HepG2 (cell line): ENCODE results near the gene PXMP4. TPM values are rescaled to one million over a fixed set of nuclear protein-coding genes. Genes with fewer than 3 reads are reported as not detected.
A peak's percentile ranks its signal among the peaks of the same experiment; 100 is the strongest.

Source experiments
- ATAC-seq: fragments of 200-7000 bp; cut with Tn5 transposase; 3 replicates; pipeline ENCODE4 v1.9.1; 2020; ENCODE audit warnings: mild to moderate bottlenecking, moderate library complexity
- BruUV-seq: library from RNA; stranded (reverse); fragments of 400-500 nt; replicated peaks from 2 replicates; lab custom pipeline; 2021; lab: Mats Ljungman, UMichigan
- CTCF ChIA-PET: fragments of 300-600 bp; formaldehyde crosslinking; extraction: SDS; loops from one replicate; lab custom pipeline; 2021; ENCODE audit warnings: low total read pairs, inconsistent platforms, low intra/inter-chr PET ratio; lab: Yijun Ruan, JAX
- POLR2A ChIA-PET: fragments of 350-600 bp; sonication (Branson Sonifier 250); formaldehyde crosslinking; loops from one replicate; lab custom pipeline; 2020; ENCODE audit warnings: antibody characterized with exemption, inconsistent platforms; lab: Yijun Ruan, JAX
- DNase-seq: peaks from one replicate; pipeline ENCODE4 v3.0.0-alpha.2; 2015; ENCODE audit warnings: low spot score
- FAIRE-seq: peaks from 3 replicates; lab custom pipeline; 2011; peaks lifted over from hg19 to GRCh38; lab: Jason Lieb, UNC
- H2AFZ ChIP-seq: one replicate; pipeline ENCODE4 v1.6.1; 2011; ENCODE audit warnings: low read length, inconsistent platforms
- H3K27ac ChIP-seq: fragments of 300-600 bp; 3 replicates; pipeline ENCODE4 v1.8.0; 2011; ENCODE audit warnings: mixed run types, mild to moderate bottlenecking, mixed read lengths, low read length, inconsistent platforms; ENCODE audit not compliant: insufficient read depth; ENCODE audit errors: extremely low read length
- H3K27me3 ChIP-seq, 2 experiments: fragments of 200-600 bp in 1 of 2; 2 replicates in 1 of 2; 3 replicates in 1 of 2; pipeline versions ENCODE4 v1.6.0 to v1.8.0; 2011; ENCODE audit warnings: low read length in 2 of 2, mild to moderate bottlenecking in 2 of 2, moderate library complexity in 2 of 2, inconsistent platforms in 1 of 2; ENCODE audit not compliant: insufficient read depth in 2 of 2, control insufficient read depth in 1 of 2
- H3K36me3 ChIP-seq, 2 experiments: fragments of 200-600 bp in 1 of 2; replicated peaks in 1 of 2; 2 replicates in 1 of 2; 3 replicates in 1 of 2; pipeline versions ENCODE4 v1.5.1 to v1.8.0; 2011; ENCODE audit warnings: low read length in 2 of 2, inconsistent platforms in 1 of 2; ENCODE audit not compliant: insufficient read depth in 2 of 2, control insufficient read depth in 1 of 2
- H3K4me1 ChIP-seq: 2 replicates; pipeline ENCODE4 v1.5.1; 2012; ENCODE audit warnings: low read length, inconsistent platforms; ENCODE audit not compliant: insufficient read depth
- H3K4me2 ChIP-seq: 2 replicates; pipeline ENCODE4 v1.6.0; 2011; ENCODE audit warnings: low read depth, low read length, inconsistent platforms
- H3K4me3 ChIP-seq, 3 experiments: fragments of 200-600 bp in 1 of 3; sonication (generic), shearing (Covaris generic) in 1 of 3; replicated peaks in 1 of 3; 2 replicates each; pipeline ENCODE4 v1.5.1; 2011 to 2016; ENCODE audit warnings: low read length in 3 of 3, inconsistent platforms in 2 of 3, low read depth in 2 of 3, mild to moderate bottlenecking in 2 of 3, control low read depth in 1 of 3, mixed read lengths in 1 of 3; ENCODE audit not compliant: insufficient read depth in 1 of 3
- H3K79me2 ChIP-seq: one replicate; pipeline ENCODE4 v1.6.1; 2011; ENCODE audit warnings: low read length, inconsistent platforms; ENCODE audit not compliant: insufficient read depth
- H3K9ac ChIP-seq: 2 replicates; pipeline ENCODE4 v1.6.0; 2011; ENCODE audit warnings: mild to moderate bottlenecking, low read depth, low read length, inconsistent platforms; ENCODE audit not compliant: insufficient read depth
- H3K9me3 ChIP-seq: 2 replicates; pipeline ENCODE4 v1.5.1; 2012; ENCODE audit warnings: mild to moderate bottlenecking, low read length
- H4K20me1 ChIP-seq: 2 replicates; pipeline ENCODE4 v1.6.0; 2011; ENCODE audit warnings: inconsistent platforms, mild to moderate bottlenecking, low read length, moderate library complexity; ENCODE audit not compliant: insufficient read depth
- HMGA1 ChIP-seq: sonication (generic); formaldehyde crosslinking; conservative IDR thresholded peaks from 2 replicates; pipeline ENCODE4 v1.4.0; 2020; ENCODE audit warnings: missing genetic modification reagents
- POLR2A ChIP-seq, 2 experiments: IDR thresholded peaks; 2 replicates each; pipeline ENCODE4 v1.6.1; 2011; ENCODE audit warnings: low read depth in 2 of 2, low read length in 2 of 2, mild to moderate bottlenecking in 1 of 2, moderate library complexity in 1 of 2; ENCODE audit not compliant: insufficient read depth in 1 of 2
- POLR2G ChIP-seq: fragments of 200-400 bp; formaldehyde crosslinking; IDR thresholded peaks from 2 replicates; pipeline ENCODE4 v1.6.1; 2018; ENCODE audit warnings: mild to moderate bottlenecking, low read depth, low read length, moderate library complexity
- RBM39 ChIP-seq: fragments of 200-400 bp; formaldehyde crosslinking; IDR thresholded peaks from one replicate; pipeline ENCODE4 v1.6.1; 2018; ENCODE audit warnings: antibody characterized with exemption, mild to moderate bottlenecking, low read depth, low read length; ENCODE audit not compliant: poor library complexity, severe bottlenecking
- SRSF1 ChIP-seq: fragments of 200-400 bp; formaldehyde crosslinking; optimal IDR thresholded peaks from 2 replicates; pipeline ENCODE3; 2017; ENCODE audit warnings: mild to moderate bottlenecking, low read depth, low read length, moderate library complexity
- THAP11 ChIP-seq: IDR thresholded peaks from 2 replicates; pipeline ENCODE4 v1.6.1; 2016; ENCODE audit warnings: missing biosample characterization, missing genetic modification reagents
- ZBTB33 ChIP-seq: sonication (generic); formaldehyde crosslinking; IDR thresholded peaks from 2 replicates; pipeline ENCODE4 v1.4.0; 2020; ENCODE audit warnings: missing genetic modification reagents
- ZNF280D ChIP-seq: sonication (generic); formaldehyde crosslinking; IDR thresholded peaks from 2 replicates; pipeline ENCODE4 v1.5.1; 2020; ENCODE audit warnings: mild to moderate bottlenecking, missing genetic modification reagents
- ZNF326 ChIP-seq: sonication (generic); formaldehyde crosslinking; IDR thresholded peaks from 2 replicates; pipeline ENCODE4 v1.4.0; 2020; ENCODE audit warnings: missing genetic modification reagents, borderline replicate concordance
- WGBS: methylation state at CpG from one replicate; pipeline ENCODE4 v1.1.6; 2017; ENCODE audit warnings: low lambda C conversion rate; 5-methylcytosine and 5-hydroxymethylcytosine counted together
- in situ Hi-C: cut with HindIII; loops from 2 replicates; pipeline ENCODE4 v1.10.0; 2017; ENCODE audit warnings: low pct_unique_long_range_greater_than_20kb; ENCODE audit not compliant: extremely low pct_ligation_motif_present
- intact Hi-C: fragments of 100-400 bp; cut with micrococcal nuclease; formaldehyde crosslinking; loops from one replicate; pipeline ENCODE4 v1.10.0; 2022; ENCODE audit not compliant: unreplicated experiment
- polyA plus RNA-seq, 8 experiments: library from polyadenylated mRNA; depleted of rRNA in 3 of 8; stranded (reverse) in 7 of 8; unstranded in 1 of 8; fragments of >200 nt; fragmentation: Illumina TruSeq in 4 of 8; extraction: Trizol in 4 of 8; gene quantifications; 2 replicates each; pipeline versions ENCODE4 v1.2.1 to v1.2.3, GENCODE V29; 2011 to 2016; ENCODE audit warnings: low read depth in 4 of 8, missing spikeins in 1 of 8, mixed read lengths in 1 of 8; ENCODE audit not compliant: insufficient read depth in 1 of 8
- total RNA-seq, 5 experiments: library from RNA; depleted of rRNA; stranded (reverse); fragments of >200 nt; fragmentation: Illumina TruSeq; extraction: Trizol; gene quantifications; 2 replicates each; pipeline ENCODE4 v1.2.3, GENCODE V29; 2016; ENCODE audit warnings: low read depth in 1 of 5
- TF ChIP-seq, protein P1 (sequence below): sonication (generic); formaldehyde crosslinking; IDR thresholded peaks from one replicate; pipeline ENCODE4 v1.5.1; 2020; ENCODE audit warnings: mild to moderate bottlenecking, missing genetic modification reagents; ENCODE audit errors: not compliant biosample characterization

The PXMP4 gene
- total and polyA plus RNA-seq, 2 of the 13 experiments (the other 11 are each of a cell fraction or from before 2014, with no cell fraction given), result not detected

- Histone ChIP-seq H3K36me3 (peaks cover 37 to 47% of the 10 kb centered on the region in 2 experiments), H4K20me1 (no peaks in the 10 kb centered on the region), H3K4me3 (no peak overlapping the region), H3K9me3 (no peaks in the 10 kb centered on the region), H3K79me2 (no peaks in the 10 kb centered on the region), H3K4me2 (no peak overlapping the region), H3K4me1 (peaks cover 37% of the 10 kb centered on the region), H3K9ac (no peak overlapping the region), H3K27ac (no peak overlapping the region), H2AFZ (no peak overlapping the region), H3K27me3 (no peaks in the 10 kb centered on the region)
- ATAC-seq, result no peak
- POLR2A ChIA-PET, result no interaction called here
- no peak for DNase-seq
- intact Hi-C loops, result no loop called here
- FAIRE-seq, result no peak
- TSS peak; percentile 21 for BruUV-seq
- in situ Hi-C loops, result no loop called here
- 91% methylated on average over 10 of the region's 10 CpGs for WGBS
- CTCF ChIA-PET, result no interaction called here
- no peak for TF ChIP-seq SRSF1
- TF ChIP-seq THAP11 (CRISPR knock-in tag), result no peak
- TF ChIP-seq, protein P1, sequence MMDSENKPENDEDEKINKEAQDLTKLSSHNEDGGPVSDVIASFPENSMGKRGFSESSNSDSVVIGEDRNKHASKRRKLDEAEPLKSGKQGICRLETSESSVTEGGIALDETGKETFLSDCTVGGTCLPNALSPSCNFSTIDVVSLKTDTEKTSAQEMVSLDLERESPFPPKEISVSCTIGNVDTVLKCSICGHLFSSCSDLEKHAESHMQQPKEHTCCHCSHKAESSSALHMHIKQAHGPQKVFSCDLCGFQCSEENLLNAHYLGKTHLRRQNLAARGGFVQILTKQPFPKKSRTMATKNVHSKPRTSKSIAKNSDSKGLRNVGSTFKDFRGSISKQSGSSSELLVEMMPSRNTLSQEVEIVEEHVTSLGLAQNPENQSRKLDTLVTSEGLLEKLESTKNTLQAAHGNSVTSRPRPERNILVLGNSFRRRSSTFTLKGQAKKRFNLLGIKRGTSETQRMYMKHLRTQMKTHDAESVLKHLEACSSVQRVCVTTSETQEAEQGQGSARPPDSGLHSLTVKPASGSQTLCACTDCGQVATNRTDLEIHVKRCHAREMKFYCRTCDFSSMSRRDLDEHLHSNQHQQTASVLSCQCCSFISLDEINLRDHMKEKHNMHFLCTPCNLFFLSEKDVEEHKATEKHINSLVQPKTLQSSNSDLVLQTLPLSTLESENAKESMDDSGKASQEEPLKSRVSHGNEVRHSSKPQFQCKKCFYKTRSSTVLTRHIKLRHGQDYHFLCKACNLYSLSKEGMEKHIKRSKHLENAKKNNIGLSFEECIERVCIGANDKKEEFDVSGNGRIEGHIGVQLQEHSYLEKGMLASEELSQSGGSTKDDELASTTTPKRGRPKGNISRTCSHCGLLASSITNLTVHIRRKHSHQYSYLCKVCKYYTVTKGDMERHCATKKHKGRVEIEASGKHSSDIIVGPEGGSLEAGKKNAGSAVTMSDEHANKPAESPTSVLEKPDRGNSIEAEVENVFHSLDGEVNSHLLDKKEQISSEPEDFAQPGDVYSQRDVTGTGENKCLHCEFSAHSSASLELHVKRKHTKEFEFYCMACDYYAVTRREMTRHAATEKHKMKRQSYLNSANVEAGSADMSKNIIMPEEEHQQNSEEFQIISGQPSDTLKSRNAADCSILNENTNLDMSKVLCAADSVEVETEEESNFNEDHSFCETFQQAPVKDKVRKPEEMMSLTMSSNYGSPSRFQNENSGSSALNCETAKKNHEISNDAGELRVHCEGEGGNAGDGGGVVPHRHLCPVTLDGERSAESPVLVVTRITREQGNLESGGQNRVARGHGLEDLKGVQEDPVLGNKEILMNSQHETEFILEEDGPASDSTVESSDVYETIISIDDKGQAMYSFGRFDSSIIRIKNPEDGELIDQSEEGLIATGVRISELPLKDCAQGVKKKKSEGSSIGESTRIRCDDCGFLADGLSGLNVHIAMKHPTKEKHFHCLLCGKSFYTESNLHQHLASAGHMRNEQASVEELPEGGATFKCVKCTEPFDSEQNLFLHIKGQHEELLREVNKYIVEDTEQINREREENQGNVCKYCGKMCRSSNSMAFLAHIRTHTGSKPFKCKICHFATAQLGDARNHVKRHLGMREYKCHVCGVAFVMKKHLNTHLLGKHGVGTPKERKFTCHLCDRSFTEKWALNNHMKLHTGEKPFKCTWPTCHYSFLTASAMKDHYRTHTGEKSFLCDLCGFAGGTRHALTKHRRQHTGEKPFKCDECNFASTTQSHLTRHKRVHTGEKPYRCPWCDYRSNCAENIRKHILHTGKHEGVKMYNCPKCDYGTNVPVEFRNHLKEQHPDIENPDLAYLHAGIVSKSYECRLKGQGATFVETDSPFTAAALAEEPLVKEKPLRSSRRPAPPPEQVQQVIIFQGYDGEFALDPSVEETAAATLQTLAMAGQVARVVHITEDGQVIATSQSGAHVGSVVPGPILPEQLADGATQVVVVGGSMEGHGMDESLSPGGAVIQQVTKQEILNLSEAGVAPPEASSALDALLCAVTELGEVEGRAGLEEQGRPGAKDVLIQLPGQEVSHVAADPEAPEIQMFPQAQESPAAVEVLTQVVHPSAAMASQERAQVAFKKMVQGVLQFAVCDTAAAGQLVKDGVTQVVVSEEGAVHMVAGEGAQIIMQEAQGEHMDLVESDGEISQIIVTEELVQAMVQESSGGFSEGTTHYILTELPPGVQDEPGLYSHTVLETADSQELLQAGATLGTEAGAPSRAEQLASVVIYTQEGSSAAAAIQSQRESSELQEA (CRISPR knock-in tag), result peak; percentile 16
- TF ChIP-seq ZNF326 (CRISPR knock-in tag), result no peak
- TF ChIP-seq ZNF280D (CRISPR knock-in tag), result no peak
- peak; percentile 18 for TF ChIP-seq RBM39
- TF ChIP-seq ZBTB33 (CRISPR knock-in tag), result peak; percentile 63; the same call in 1 of the 2 replicates
- TF ChIP-seq POLR2A (IDR thresholded peaks at IDR 0.05; ENCODE audit: insufficient read depth in 1 of 2, low read depth in 2 of 2, low read length in 2 of 2), result peak in 1 of 2 experiments; percentile 49; a peak in 2 of 4 replicates
- no peak for TF ChIP-seq HMGA1 (CRISPR knock-in tag)
- 0 out of 2 replicates have a peak, but pooled peaks have one; percentile 5 for TF ChIP-seq POLR2G
Observed at GRCh38 chr20:33656010-33656782, 63.9 kb downstream of the PXMP4 start.
